MCF 10A (cell line): Measurements from ENCODE around the gene GPC4. TPM values are rescaled to one million over a fixed set of nuclear protein-coding genes. Genes with fewer than 3 reads are reported as not detected.

Experiments
- BruUV-seq: library from RNA; stranded (reverse); fragments of 400-500 nt; replicated peaks from 2 replicates; lab custom pipeline; 2021; lab: Mats Ljungman, UMichigan
- CTCF ChIA-PET: fragments of 300-600 bp; sonication (Branson Sonifier 250); formaldehyde crosslinking; extraction: SDS; loops from one replicate; lab custom pipeline; 2021; ENCODE audit warnings: antibody characterized with exemption, inconsistent platforms; lab: Yijun Ruan, JAX
- POLR2A ChIA-PET: fragments of 300-600, 350-650 bp; sonication (Branson Sonifier 250); formaldehyde crosslinking; extraction: SDS; loops from one replicate; lab custom pipeline; 2020; ENCODE audit warnings: antibody characterized with exemption, inconsistent platforms; lab: Yijun Ruan, JAX
- DNase-seq: peaks from one replicate; pipeline ENCODE4 v3.0.0-alpha.2; 2018; ENCODE audit not compliant: unreplicated experiment
- H3K27ac Mint-ChIP-seq: one replicate; pipeline ENCODE4 v1.8.0; 2022; ENCODE audit warnings: mild to moderate bottlenecking, low read depth, mixed read lengths; ENCODE audit not compliant: unreplicated experiment
- H3K27me3 Mint-ChIP-seq: one replicate; pipeline ENCODE4 v1.8.0; 2022; ENCODE audit warnings: mixed read lengths; ENCODE audit not compliant: insufficient read depth, unreplicated experiment
- H3K36me3 Mint-ChIP-seq: one replicate; pipeline ENCODE4 v1.8.0; 2022; ENCODE audit warnings: mild to moderate bottlenecking, moderate library complexity, mixed read lengths; ENCODE audit not compliant: insufficient read depth, unreplicated experiment
- H3K4me1 Mint-ChIP-seq: one replicate; pipeline ENCODE4 v1.8.0; 2022; ENCODE audit warnings: mixed read lengths; ENCODE audit not compliant: insufficient read depth, unreplicated experiment
- H3K4me3 Mint-ChIP-seq: one replicate; pipeline ENCODE4 v1.8.0; 2022; ENCODE audit warnings: mild to moderate bottlenecking, moderate library complexity, mixed read lengths; ENCODE audit not compliant: unreplicated experiment
- H3K9me3 Mint-ChIP-seq: one replicate; pipeline ENCODE4 v1.8.0; 2022; ENCODE audit warnings: mixed read lengths; ENCODE audit not compliant: unreplicated experiment
- CTCF ChIP-seq: fragments of 200-600 bp; IDR thresholded peaks from one replicate; pipeline ENCODE4 v1.8.0; 2022; ENCODE audit warnings: antibody characterized with exemption, mild to moderate bottlenecking; ENCODE audit not compliant: unreplicated experiment
- intact Hi-C: fragments of 100-400 bp; cut with micrococcal nuclease; formaldehyde crosslinking; loops from 2 replicates; pipeline ENCODE4 v1.14.1; 2022
- total RNA-seq: library from RNA; stranded (reverse); gene quantifications from 2 replicates; pipeline ENCODE4 v1.2.3, GENCODE V29; 2022

GPC4 gene
- total RNA-seq, 1 experiment from 2014 or later, result 1.4 TPM

DNA sequence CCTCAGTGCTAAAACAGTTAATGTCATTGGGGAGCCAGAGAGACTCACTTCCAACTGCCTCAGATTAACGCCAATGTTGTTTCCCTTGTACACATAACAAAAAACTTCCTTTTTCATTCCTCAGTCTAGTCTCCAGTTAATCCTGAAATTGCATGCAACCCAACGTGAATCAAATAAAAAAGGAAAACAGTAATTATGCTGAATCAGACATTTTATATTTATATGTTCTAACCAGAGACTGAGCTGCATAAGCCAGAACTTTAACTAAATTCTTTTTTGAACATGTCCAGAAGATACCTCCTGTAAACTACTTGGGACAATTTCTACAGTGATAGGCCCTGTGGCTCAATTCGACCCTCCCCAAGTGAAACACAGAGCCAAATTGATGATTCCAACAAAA lies 4.7 kb downstream of the GPC4 start:
- Mint-ChIP-seq H3K9me3 (no peaks in the 10 kb centered on the region), H3K27ac (no peak overlapping the region), H3K36me3 (no peaks in the 10 kb centered on the region), H3K4me1 (no peaks in the 10 kb centered on the region), H3K4me3 (no peak overlapping the region), H3K27me3 (peaks cover 57% of the 10 kb centered on the region)
- intact Hi-C loops, result loop anchor here (10.0 kb wide), 1 partner anchor 254 kb away; no protein-coding TSS in a partner anchor
- no peak for TF ChIP-seq CTCF
- DNase-seq, result no peak
- BruUV-seq, result no TSS peak
- ChIA-PET CTCF (no interaction called here), POLR2A (no interaction called here)

DNA sequence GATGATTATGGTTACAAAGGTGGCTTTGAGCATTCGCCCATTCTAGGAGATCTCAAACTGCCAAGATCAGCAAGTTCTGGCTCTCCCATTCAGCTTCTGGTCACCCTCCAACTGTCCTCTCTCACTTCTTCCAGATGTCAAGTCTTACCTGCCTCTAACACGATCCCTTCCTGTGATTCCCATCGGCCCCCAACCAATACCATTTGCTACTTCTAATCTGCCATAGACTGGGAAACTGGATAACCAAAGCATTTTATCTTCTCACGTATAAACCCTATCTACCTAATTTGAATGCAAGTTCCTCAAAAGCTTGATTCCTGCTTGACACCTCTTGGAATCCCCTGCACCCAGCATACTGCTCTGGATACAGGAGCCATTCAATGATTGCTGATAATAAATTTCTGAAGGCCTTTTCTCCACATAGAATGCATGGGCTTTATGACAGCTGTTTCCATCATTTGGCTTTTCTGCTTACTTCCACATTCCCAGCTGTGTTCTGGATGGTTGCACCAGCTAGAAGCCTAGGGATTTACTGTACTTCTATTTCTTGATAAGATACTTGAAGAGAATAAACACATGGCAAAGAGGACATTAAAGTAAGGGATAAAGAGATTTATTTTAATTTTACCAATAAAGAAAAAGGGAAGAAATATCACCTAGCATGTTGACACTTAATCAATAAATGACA lies 9.6 kb downstream of the GPC4 start:
- intact Hi-C loops, result no loop called here
- POLR2A ChIA-PET, result no interaction called here

GRCh38 chrX:133403984-133404383 lies 11.3 kb downstream of the GPC4 start:
- intact Hi-C loops, result no loop called here
- no peak for DNase-seq
- BruUV-seq, result no TSS peak
- ChIA-PET CTCF (interaction anchor here (1.0 kb wide), 1 partner anchor 13 kb away, joined by 3 read pairs; no protein-coding TSS in a partner anchor), POLR2A (no interaction called here)
- H3K4me1 Mint-ChIP-seq, result peaks cover 7% of the 10 kb centered on the region
- H3K9me3 Mint-ChIP-seq, result no peaks in the 10 kb centered on the region
- no peak for TF ChIP-seq CTCF
- H3K27me3 Mint-ChIP-seq, result peaks cover 72% of the 10 kb centered on the region
- no peaks in the 10 kb centered on the region for H3K36me3 Mint-ChIP-seq
- no peak overlapping the region for H3K4me3 Mint-ChIP-seq
- H3K27ac Mint-ChIP-seq, result no peak overlapping the region

More for the DNA sequence above, 9.6 kb downstream of the GPC4 start:
- Mint-ChIP-seq H3K9me3 (no peaks in the 10 kb centered on the region), H3K36me3 (no peaks in the 10 kb centered on the region), H3K4me1 (peaks cover 7% of the 10 kb centered on the region), H3K27me3 (peaks cover 71% of the 10 kb centered on the region), H3K4me3 (no peak overlapping the region), H3K27ac (no peak overlapping the region)
- no TSS peak for BruUV-seq
- CTCF ChIA-PET, result interaction anchor here (0.6 kb wide), 1 partner anchor 141 kb away, joined by 3 read pairs; no protein-coding TSS in a partner anchor
- no peak for TF ChIP-seq CTCF
- DNase-seq, result no peak

GRCh38 chrX:133402830-133403625 lies 12.3 kb downstream of the GPC4 start:
- intact Hi-C loops, result no loop called here
- ChIA-PET CTCF (interaction anchor here (0.6 to 1.0 kb wide), 2 partner anchors 13 to 441 kb away, joined by 3 read pairs; no protein-coding TSS in a partner anchor), POLR2A (no interaction called here)
- Mint-ChIP-seq H3K27me3 (peaks cover 68% of the 10 kb centered on the region), H3K4me1 (peaks cover 7% of the 10 kb centered on the region), H3K4me3 (no peak overlapping the region), H3K9me3 (no peaks in the 10 kb centered on the region), H3K27ac (no peak overlapping the region), H3K36me3 (no peaks in the 10 kb centered on the region)
- BruUV-seq, result no TSS peak
- no peak for TF ChIP-seq CTCF
- DNase-seq, result no peak
